ENCODE results near the gene ZNF692. TPM values are rescaled to one million over a fixed set of nuclear protein-coding genes. Genes with fewer than 3 reads are reported as not detected.

Gene ZNF692
- total and polyA plus RNA-seq, 2 donors (not counting 3 experiments of a cell fraction or from before 2014, with no cell fraction given), result 32.6 to 36.6 TPM

GRCh38 chr1:248820041-248820585, 38.8 kb downstream of the ZNF692 start:
- H3K36me3 ChIP-seq (ENCODE audit: control insufficient read depth in 2 of 2, extremely low read depth in 1 of 2, insufficient read depth in 2 of 2, low read length in 2 of 2), result peaks cover 7 to 34% of the 10 kb centered on the region in 2 experiments
- no peak overlapping the region for H2AFZ ChIP-seq (ENCODE audit: low read depth, low read length)
- no peaks in the 10 kb centered on the region for H3K9me3 ChIP-seq (replicated peaks; ENCODE audit: control insufficient read depth, insufficient read depth, low read length)
- ChIA-PET CTCF (interaction anchor here (1.2 to 1.3 kb wide), 2 partner anchors 30 to 200 kb away, joined by 3 read pairs; no protein-coding TSS in a partner anchor), POLR2A (no interaction called here)
- DNase-seq (ENCODE audit: low read depth, low spot score) (no peak), FAIRE-seq (no peak)
- intact Hi-C loops (cut with micrococcal nuclease) (no loop called here), dilution Hi-C loops (cut with MboI; ENCODE audit: extremely low pct_ligation_motif_present, low sequenced_read_pairs) (no loop called here)
- peaks cover 25% of the 10 kb centered on the region for H3K4me1 ChIP-seq (ENCODE audit: control insufficient read depth, extremely low read depth, insufficient read depth, low read length)
- no peaks in the 10 kb centered on the region for H3K27me3 ChIP-seq (ENCODE audit: control insufficient read depth in 2 of 2, insufficient read depth in 2 of 2, low read length in 2 of 2)
- H3K9ac ChIP-seq (replicated peaks; ENCODE audit: extremely low read depth, insufficient read depth, low read length), result no peak overlapping the region
- no peak overlapping the region for H3K4me3 ChIP-seq (replicated peaks in 1 of 3; ENCODE audit: insufficient read depth in 1 of 3, low read depth in 1 of 3, low read length in 3 of 3)
- H3K79me2 ChIP-seq (ENCODE audit: control insufficient read depth, insufficient read depth, low read length), result peaks cover 54% of the 10 kb centered on the region
- TF ChIP-seq JUN (IDR thresholded peaks at IDR 0.05; ENCODE audit: borderline replicate concordance, insufficient read depth, insufficient read length, low read depth) (no peak), FOS (IDR thresholded peaks at IDR 0.05; ENCODE audit: borderline replicate concordance, insufficient read depth, low read length) (no peak), GATA2 (IDR thresholded peaks at IDR 0.05; ENCODE audit: insufficient read depth, insufficient read length, low read depth, low read length) (no peak), POLR2AphosphoS5 (IDR thresholded peaks at IDR 0.05; ENCODE audit: insufficient read depth, low read depth, low read length) (no peak), POLR2A (IDR thresholded peaks at IDR 0.05; ENCODE audit: low read depth, low read length) (no peak), EZH2 (IDR thresholded peaks at IDR 0.05; ENCODE audit: borderline replicate concordance, low read depth, low read length, severe bottlenecking) (no peak), MYC (IDR thresholded peaks at IDR 0.05; ENCODE audit: low read depth, low read length) (no peak), CTCF (IDR thresholded peaks at IDR 0.05; ENCODE audit: extremely low read depth in 1 of 2, insufficient read depth in 1 of 2, low read depth in 1 of 2, low read length in 2 of 2) (no peak)
- H3K9me1 ChIP-seq (replicated peaks; ENCODE audit: control insufficient read depth, extremely low read depth, insufficient read depth, low read length), result no peaks in the 10 kb centered on the region
- H3K27ac ChIP-seq (ENCODE audit: insufficient read depth, low read depth, low read length), result no peak overlapping the region
- H4K20me1 ChIP-seq (replicated peaks; ENCODE audit: control insufficient read depth, extremely low read depth, insufficient read depth, low read length), result no peaks in the 10 kb centered on the region
- no peak overlapping the region for H3K4me2 ChIP-seq (ENCODE audit: insufficient read depth, low read length)
- no TSS peak for BruUV-seq (replicated peaks)
